Smooth muscle cell (in vitro differentiated cells): Measurements from ENCODE around the gene FAM217B. TPM values are rescaled to one million over a fixed set of nuclear protein-coding genes. Genes with fewer than 3 reads are reported as not detected.
"Not testable (repeated sequence)": the region's sequence is repeated elsewhere in the genome, so short reads cannot be mapped to it uniquely, and the experiment has no call there.

Experiments used
- DNase-seq: peaks from one replicate; lab custom pipeline; 2025; ENCODE audit not compliant: unreplicated experiment; lab: John Stamatoyannopoulos, UW
- H2AFZ ChIP-seq: fragments of 200-600 bp; sonication (generic); 2 replicates; pipeline ENCODE4 v1.6.0; 2016; ENCODE audit warnings: antibody characterized with exemption, low read depth, mild to moderate bottlenecking
- H3F3A ChIP-seq: fragments of 200-600 bp; sonication (generic); 2 replicates; pipeline ENCODE4 v1.6.0; 2017; ENCODE audit warnings: antibody characterized with exemption, low read depth
- H3K27ac ChIP-seq: fragments of 200-600 bp; sonication (generic); 2 replicates; pipeline ENCODE4 v1.5.1; 2016; ENCODE audit warnings: low read depth, mild to moderate bottlenecking
- H3K27me3 ChIP-seq: fragments of 200-600 bp; sonication (generic); 2 replicates; pipeline ENCODE4 v1.6.1; 2016; ENCODE audit warnings: low read depth, mild to moderate bottlenecking
- H3K36me3 ChIP-seq: fragments of 200-600 bp; sonication (generic); 2 replicates; pipeline ENCODE4 v1.5.1; 2016; ENCODE audit warnings: low read depth
- H3K4me1 ChIP-seq: fragments of 200-600 bp; sonication (generic); 2 replicates; pipeline ENCODE4 v1.5.1; 2016; ENCODE audit warnings: low read depth
- H3K4me2 ChIP-seq: fragments of 200-600 bp; sonication (generic); 2 replicates; pipeline ENCODE4 v1.6.0; 2016; ENCODE audit warnings: mild to moderate bottlenecking
- H3K4me3 ChIP-seq: fragments of 200-600 bp; sonication (generic); 2 replicates; pipeline ENCODE4 v1.5.1; 2016; ENCODE audit warnings: mild to moderate bottlenecking
- H3K79me2 ChIP-seq: fragments of 200-600 bp; sonication (generic); 2 replicates; pipeline ENCODE4 v1.6.0; 2016; ENCODE audit warnings: low read depth, mild to moderate bottlenecking
- H3K9ac ChIP-seq: fragments of 200-600 bp; sonication (generic); 2 replicates; pipeline ENCODE4 v1.6.0; 2016; ENCODE audit warnings: low read depth
- H3K9me3 ChIP-seq: fragments of 200-600 bp; sonication (generic); replicated peaks from 2 replicates; pipeline ENCODE4 v1.5.1; 2016; ENCODE audit warnings: low read depth
- H4K20me1 ChIP-seq: fragments of 200-600 bp; sonication (generic); 2 replicates; pipeline ENCODE4 v1.6.0; 2016; ENCODE audit warnings: low read depth
- WGBS: methylation state at CpG from one replicate; pipeline ENCODE4 v1.1.7; 2016; ENCODE audit warnings: low lambda C conversion rate; 5-methylcytosine and 5-hydroxymethylcytosine counted together
- polyA plus RNA-seq: library from polyadenylated mRNA; unstranded; fragments of >200 nt; fragmentation: Nextera tagmentation; extraction: Ambion mirVana; gene quantifications from 2 replicates; pipeline ENCODE4 v1.2.1, GENCODE V29; 2016
- total RNA-seq: library from RNA; depleted of rRNA; stranded (reverse); fragments of >200 nt; gene quantifications from 2 replicates; pipeline ENCODE4 v1.2.3, GENCODE V29; 2014
- TF ChIP-seq, protein P1 (sequence below): fragments of 200-600 bp; sonication (generic); IDR thresholded peaks from 2 replicates; pipeline ENCODE4 v1.5.1; 2017; ENCODE audit warnings: borderline replicate concordance, mild to moderate bottlenecking, antibody characterized with exemption; ENCODE audit not compliant: insufficient read depth, poor library complexity, severe bottlenecking

Gene FAM217B
- total and polyA plus RNA-seq, 2 experiments from 2014 or later: 7.7 to 14.2 TPM

DNA sequence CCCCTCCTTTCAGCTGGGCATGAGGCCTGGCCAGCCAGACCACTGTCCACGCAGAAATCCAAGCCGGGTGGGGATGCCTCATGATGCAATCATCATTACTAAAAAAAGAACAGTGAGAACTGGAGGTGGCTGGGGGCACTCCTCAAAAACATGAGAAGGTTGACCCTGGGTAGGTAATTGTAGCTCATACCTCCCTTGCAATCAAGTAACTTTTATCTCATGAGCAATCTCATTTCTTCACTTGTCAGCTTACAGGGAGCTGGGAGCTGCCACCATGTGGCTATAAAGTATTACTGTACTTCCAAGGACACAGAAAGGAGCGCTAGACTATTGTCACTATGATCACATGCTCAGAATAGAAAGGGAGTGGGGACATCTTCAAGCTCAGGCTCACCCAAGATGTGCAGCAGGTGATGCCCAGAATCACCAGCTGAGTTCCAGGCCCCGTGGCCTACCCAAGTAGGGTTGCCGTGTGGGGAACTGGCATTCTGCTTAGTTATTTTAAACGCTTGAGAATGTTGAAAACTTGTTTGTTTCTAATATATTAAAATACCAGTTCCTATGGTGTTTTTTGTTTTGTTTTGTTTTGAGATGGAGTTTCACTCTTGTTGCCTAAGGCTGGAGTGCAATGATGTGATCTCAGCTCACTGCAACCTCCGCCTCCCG lies 15.1 kb downstream of the FAM217B start:
- 83% methylated on average over 8 of the region's 8 CpGs for WGBS
- no peak overlapping the region for H3K27ac ChIP-seq
- H3K4me3 ChIP-seq: no peak overlapping the region
- DNase-seq: no peak
- no peaks in the 10 kb centered on the region for H3K79me2 ChIP-seq
- no peak overlapping the region for H3K9ac ChIP-seq
- H2AFZ ChIP-seq: no peak overlapping the region
- H3K4me2 ChIP-seq: no peak overlapping the region
- no peaks in the 10 kb centered on the region for H3K9me3 ChIP-seq
- H3F3A ChIP-seq: no peaks in the 10 kb centered on the region
- no peaks in the 10 kb centered on the region for H3K4me1 ChIP-seq
- H4K20me1 ChIP-seq: no peaks in the 10 kb centered on the region
- TF ChIP-seq, protein P1, sequence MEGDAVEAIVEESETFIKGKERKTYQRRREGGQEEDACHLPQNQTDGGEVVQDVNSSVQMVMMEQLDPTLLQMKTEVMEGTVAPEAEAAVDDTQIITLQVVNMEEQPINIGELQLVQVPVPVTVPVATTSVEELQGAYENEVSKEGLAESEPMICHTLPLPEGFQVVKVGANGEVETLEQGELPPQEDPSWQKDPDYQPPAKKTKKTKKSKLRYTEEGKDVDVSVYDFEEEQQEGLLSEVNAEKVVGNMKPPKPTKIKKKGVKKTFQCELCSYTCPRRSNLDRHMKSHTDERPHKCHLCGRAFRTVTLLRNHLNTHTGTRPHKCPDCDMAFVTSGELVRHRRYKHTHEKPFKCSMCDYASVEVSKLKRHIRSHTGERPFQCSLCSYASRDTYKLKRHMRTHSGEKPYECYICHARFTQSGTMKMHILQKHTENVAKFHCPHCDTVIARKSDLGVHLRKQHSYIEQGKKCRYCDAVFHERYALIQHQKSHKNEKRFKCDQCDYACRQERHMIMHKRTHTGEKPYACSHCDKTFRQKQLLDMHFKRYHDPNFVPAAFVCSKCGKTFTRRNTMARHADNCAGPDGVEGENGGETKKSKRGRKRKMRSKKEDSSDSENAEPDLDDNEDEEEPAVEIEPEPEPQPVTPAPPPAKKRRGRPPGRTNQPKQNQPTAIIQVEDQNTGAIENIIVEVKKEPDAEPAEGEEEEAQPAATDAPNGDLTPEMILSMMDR: no peak
- H3K36me3 ChIP-seq: no peaks in the 10 kb centered on the region
- H3K27me3 ChIP-seq: no peaks in the 10 kb centered on the region

DNA sequence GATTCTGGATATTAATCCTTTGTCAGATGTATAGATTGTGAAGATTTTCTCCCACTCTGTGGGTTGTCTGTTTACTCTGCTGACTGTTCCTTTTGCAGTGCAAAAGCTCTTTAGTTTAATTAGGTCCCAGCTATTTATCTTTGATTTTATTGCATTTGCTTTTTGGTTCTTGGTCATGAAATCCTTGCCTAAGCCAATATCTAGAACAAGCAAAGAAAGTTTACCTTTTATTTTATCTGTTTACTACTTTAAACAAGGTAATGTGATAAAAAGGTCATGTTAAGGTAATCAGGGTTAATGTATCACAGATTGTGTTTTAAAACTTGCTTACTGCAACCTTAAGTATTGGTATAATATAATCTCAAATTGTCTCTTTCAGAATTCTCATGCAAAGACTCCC lies 17.4 kb downstream of the FAM217B start:
- not testable (repeated sequence) for H2AFZ ChIP-seq, H3K9me3 ChIP-seq, DNase-seq, H3K27ac ChIP-seq, H3K79me2 ChIP-seq, H3K27me3 ChIP-seq, H3K9ac ChIP-seq, H3F3A ChIP-seq, H3K4me1 ChIP-seq, H4K20me1 ChIP-seq, H3K4me3 ChIP-seq, H3K4me2 ChIP-seq, H3K36me3 ChIP-seq

DNA sequence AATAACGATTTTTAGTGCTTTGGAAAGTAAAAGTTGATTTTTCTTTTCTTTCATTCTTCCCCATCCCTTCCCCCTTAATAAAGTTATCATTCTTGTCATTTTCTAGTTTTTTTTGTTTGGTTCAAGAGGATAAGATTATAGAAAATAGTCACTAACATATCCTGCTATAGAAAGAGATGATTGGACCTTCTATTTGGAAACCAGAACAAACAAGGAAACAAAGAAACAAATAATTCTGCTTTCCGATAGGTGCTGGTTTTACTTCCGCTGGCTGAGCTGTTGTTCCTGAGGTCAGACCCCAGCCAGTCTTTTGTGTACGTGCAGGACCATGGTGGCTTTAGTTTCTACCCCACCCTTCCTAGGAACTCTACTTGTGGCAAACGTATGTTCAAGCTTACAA lies 17.9 kb downstream of the FAM217B start, which contains the start of gene CDH26:
CDH26 (plus strand) TSS at position 301 of the 400 bp plus-strand sequence. CDS start 304 bp downstream, outside the sequence.
- no peaks in the 10 kb centered on the region for H3K27me3 ChIP-seq
- H3K4me1 ChIP-seq: no peaks in the 10 kb centered on the region
- H3K9ac ChIP-seq: no peak within 1 kb of the TSS
- H3F3A ChIP-seq: no peaks in the 10 kb centered on the region
- no peaks in the 10 kb centered on the region for H3K79me2 ChIP-seq
- H3K27ac ChIP-seq: no peak within 1 kb of the TSS
- H3K4me2 ChIP-seq: no peak within 1 kb of the TSS
- no peak within 1 kb of the TSS for H2AFZ ChIP-seq
- no peaks in the 10 kb centered on the region for H3K36me3 ChIP-seq
- H4K20me1 ChIP-seq: no peaks in the 10 kb centered on the region
- no peak within 1 kb of the TSS for H3K4me3 ChIP-seq
- WGBS: 86% methylated on average over 5 of the region's 5 CpGs
- H3K9me3 ChIP-seq: no peaks in the 10 kb centered on the region
- DNase-seq: no peak
- TF ChIP-seq, protein P1: no peak

DNA sequence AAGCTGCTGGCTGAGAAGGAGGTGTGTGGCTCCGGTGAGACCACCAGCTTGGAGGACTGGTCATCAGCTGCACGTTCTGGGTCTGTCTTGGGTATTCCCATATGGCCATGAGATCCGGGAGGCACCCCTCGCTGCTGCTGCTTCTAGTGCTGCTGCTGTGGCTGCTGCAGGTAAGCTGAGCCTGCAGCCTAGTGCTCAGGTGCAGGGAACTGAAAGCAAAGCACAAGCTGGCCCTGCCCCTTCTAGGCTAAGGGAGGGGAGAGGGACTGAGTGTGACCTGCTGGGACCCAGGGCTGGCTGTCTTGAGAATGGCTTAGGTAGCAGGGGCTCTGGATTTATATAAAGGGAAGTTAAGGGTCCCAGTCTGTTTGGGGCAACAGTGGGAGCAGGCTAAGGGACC lies 18.4 kb downstream of the FAM217B start:
- Histone ChIP-seq H3K36me3 (no peaks in the 10 kb centered on the region), H3F3A (no peaks in the 10 kb centered on the region), H3K4me1 (no peaks in the 10 kb centered on the region), H3K79me2 (no peaks in the 10 kb centered on the region), H3K27ac (no peak overlapping the region), H3K4me2 (no peak overlapping the region), H3K9me3 (no peaks in the 10 kb centered on the region), H4K20me1 (no peaks in the 10 kb centered on the region), H3K9ac (no peak overlapping the region), H3K27me3 (no peaks in the 10 kb centered on the region), H2AFZ (no peak overlapping the region), H3K4me3 (no peak overlapping the region)
- 94% methylated on average over 4 of the region's 4 CpGs for WGBS
- TF ChIP-seq, protein P1: no peak
- no peak for DNase-seq
